Inflammatory macrophage treated with lipopolysaccharide for 1 hour (primary cell): ENCODE data around the gene SH3TC1.

Experiments used
- DNase-seq, 2 donors: peaks; one replicate each; pipeline ENCODE4 v3.0.0-alpha.2; 2020 to 2022

SH3TC1 gene

DNA sequence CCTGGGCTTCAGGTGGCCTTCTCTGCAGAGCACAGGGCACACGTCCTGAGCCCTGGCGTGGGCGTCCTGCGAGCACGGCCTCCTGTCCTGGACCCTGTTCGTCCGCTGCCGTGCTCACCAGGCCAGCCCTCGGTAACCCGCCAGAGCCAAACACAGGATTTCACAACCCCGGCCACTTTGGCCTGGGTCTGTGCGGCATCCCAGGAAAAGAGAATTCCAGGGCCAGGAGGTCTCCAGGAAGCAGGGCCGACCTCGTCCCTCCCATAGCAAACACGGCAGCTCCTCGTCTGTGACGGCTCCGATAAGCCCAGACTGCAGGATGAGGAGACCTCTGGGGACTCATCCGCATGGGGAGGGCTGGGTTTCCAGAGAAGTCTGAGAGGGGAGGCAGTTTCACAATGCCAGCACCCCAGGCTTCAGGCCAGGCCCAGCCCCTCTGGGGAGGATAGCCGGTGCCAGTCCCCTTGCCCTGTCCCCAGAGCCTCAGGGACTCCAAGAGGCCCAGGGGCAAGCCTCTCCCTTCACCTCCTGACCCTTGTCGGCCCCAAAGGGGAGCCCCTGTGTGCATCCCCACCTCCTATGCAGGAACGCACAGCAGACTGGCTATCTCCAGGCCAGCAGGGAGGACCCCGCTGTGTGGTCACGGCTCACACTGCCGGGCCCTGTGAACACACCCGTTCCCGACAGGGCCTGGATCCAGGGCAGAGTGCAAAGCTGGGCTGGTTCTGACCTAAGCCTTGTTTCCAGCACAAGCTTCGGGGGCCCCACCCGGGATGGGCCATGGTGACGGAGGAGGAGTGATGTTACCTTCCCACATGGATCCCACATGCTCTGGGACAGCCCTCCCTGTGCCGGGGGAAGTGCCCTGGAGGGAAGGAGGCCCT is 48.2 kb downstream of the SH3TC1 start:
- DNase-seq, result no peak

DNA sequence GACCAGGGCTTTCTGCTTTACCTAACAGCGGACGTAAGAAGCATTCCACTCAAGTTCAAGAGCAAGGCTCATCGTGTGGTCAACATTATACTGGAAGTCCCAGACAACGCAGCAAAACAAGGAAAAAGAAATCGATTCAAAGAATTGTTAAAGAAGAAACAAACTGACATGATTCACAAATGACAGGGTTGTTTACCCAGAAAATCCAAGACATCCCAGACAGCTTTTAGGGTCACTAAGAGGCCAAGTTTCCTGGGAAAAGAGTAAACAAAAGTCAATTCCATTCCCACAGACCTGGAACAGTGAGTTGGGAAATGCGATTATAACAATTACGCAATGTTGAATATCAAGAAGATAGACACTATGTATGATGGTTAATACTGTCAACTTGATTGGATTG is 49.0 kb downstream of the SH3TC1 start:
- no peak for DNase-seq

DNA sequence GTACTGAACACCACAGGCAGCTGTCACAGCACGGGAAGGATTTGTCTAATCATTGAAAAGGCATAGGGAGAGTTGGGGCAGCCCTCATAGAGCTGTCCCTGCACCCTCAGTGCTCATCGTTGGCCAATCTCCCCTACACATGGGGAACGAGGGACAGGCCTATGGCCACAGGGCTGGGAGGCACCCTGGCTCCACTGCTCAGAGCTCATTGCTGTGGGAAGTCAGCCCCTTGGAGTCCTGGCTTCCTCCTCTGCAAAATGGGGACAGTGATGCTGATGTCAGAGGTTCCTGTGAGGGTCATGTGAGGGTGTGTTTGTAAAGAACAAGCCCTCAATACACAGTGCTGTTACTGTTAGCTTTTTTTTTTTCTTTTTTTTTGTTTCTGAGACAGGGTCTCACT is 51.1 kb downstream of the SH3TC1 start:
- DNase-seq, result peak; percentile 53 to 79

DNA sequence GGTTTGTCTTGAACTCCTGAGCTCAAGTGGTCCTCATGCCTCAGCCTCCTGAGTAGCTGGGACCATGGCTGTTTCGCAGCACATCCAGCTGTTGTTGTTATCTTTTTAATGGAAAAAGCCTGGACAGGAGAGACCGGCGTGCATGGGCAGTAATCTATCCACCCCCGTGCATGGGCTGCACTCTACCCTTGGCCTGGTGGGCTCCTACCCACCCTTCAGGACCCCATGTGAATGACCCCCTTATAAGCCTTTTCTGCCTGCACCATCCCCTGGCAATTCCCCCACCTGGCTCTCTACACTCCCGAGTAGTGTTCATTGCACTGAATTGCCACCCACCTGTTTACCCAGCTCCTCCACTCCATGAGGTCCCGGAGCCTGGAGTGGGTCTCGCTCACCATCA is 51.5 kb downstream of the SH3TC1 start:
- DNase-seq, result no peak

DNA sequence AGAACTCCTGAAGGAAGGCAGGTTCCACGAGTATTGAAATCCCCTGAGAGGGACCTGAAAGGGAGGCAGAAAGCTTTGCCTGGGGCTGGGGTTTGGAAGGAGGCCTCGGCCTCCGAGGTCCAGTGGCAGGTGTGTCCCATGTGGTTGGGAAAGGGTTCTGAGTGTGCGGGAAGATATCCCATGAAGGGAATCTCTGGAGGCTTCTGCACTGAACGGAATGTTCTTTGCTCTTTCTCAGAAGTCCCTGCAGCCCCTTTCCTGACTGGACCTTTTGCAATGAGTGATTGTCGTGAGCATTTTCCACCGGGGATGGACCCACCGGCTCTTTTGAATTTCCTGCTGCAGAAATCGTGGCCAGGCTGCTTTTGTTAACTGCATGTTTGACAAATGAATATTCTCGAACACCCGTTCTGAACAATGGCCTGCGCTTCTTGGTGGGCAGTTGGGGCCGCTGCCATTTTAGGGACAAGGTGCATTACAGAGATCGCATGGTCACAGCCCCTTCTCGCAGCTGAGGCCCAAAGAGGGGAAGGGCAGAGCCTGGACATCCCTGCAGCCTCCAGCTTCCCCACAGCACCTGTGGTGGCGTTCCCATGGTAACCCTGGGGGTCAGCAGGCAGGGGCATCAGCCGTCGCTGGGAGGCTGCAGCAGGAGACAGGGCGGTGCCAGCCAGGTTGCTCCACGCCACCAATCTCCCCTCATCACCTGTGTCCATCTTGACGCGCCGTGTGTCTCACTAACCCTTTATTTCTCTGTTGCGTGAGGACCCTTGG is 52.2 kb downstream of the SH3TC1 start:
- DNase-seq, result no peak

DNA sequence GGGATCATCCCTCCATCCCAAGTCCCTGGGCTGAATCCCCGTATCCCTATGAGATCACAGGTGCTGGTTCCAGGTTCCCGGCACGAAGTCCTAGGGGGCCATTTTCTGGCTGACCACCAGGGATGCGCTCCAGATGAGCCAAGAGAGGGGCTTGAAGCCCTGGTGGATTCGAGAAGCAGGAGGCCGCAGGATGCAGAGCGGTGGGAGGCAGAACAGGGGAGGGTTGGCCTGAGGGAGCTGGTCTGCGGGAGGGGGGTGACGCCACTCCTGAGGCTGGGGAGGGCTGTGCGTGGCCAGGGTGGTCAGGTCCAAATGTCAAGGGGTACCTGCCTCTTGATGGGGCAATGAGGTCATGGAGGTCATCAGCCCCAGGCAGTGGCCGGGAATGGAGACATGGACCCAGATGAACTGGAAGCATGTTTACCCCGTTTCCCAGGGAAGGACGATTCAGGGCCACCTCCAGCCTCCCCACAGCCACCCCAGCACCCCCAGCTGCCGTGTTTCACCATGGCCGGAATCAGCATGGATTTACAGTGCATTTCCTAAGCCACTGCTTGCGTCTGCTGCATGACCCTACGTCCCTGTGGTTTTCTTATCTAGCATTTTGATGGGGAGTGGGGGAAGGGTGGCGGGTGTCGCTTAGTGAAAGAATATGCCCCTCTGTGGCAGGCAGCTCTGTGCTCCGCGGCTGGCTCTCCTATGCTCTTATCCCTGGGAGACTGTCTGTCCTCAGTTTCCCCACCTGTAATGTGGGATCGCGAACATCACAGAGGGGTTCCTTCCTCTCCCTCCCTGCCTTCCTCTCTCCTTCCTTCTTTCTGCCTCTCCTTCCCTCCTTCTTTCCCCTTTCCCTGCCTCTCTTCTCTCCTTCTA is 53.4 kb downstream of the SH3TC1 start:
- DNase-seq, result no peak

DNA sequence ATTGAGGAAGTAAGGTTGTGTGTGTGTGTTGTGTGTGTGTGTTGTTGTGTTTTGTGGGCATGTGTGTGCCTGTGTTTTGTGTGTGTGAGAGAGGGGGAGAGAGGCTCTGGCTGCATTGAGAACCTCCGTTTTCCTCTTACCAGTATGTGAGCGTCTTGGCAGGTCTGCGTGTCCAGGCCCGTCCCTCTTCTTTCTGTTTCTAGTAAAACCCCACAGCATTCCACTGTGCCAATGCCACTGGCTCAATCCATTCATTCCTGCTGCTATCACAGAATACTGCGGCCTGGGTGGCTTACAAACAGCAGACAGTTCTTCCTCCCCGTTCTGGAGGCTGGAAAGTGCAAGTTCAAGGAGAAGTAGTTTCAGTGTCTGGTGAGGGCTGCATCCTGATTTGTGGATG is 55.0 kb downstream of the SH3TC1 start:
- no peak for DNase-seq

DNA sequence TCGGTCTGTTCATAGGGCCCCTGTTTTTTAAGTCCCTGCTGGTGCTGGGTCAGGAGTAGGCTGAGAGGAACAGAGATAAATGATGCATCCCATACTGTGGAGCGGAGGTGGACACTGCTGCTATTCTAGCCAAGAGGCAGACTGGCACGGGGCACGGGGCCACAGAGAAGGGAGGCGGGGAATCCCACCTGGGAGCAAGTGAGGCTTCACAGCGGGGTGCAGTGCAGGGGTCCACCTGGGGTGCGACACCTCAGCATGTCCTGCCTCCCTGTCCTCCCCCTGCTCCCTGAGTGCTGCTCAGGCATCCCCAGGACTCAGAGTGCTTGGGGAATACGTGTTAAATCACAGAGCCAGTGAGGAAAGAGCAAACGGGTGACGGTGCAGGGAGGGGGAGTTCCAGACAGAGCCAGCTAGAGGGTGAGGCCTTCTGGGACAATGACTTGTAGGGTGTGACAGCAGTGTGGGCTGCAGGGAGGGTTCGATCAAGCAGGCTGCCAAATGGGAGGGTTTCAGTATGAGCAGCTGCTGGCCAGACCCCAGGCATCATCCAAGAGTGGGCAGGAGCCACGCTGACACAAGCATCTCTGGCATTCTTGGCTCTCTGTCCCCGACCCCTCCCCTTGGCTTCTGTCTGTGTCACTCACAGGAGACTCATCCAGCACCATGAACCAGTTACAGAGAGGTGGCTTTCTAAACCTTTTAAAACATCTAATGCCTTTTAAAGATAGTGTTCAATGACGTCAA is 56.8 kb downstream of the SH3TC1 start:
- DNase-seq, result no peak

DNA sequence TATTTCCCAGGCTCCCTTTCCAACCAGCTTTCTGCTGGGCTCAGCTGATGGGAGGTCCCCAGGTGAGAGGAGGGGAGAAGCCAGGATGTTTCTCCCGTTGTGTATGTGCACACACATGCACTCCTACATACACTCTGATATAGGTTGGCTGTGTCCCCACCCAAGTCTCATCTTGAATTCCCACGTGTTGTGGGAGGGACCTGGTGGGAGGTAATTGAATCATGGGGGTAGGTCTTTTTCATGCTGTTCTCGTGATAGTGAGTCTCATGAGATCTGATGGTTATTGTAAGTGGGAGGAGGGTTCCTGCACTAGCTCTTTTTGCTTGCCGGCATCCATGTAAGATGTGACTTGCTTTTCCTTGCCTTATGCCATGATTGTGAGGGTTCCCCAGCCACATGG is 58.8 kb downstream of the SH3TC1 start:
- no peak for DNase-seq

DNA sequence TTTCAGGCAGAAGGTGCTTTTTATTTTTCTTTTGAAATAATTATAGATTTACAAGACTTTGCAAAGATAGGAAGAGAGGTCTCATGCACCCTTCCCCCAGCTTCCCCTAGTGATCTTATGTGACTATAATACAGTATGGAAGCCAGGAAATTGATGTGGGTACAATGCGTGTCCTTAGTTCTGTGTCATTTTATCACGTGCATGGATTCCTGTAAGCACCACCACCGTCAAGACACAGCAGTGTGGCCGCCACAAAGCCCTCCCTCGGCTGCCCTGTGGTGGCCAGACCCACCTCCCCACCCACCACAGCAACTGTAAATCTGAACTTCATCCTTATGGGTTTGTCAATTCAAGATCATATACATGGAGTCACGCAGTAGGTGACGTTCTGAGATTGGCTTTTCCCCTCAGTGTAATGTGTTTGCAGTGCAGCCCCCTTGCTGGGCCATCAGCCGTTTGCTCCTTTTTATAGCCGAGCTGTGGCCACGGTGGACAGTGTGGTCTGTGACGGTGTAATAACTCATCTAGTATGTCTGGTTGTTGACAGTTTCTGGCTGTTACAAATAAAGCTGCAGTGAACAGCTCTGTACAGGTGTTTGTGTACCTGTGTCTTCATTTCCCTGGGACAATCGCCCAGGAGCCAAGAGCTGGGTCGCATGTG is 59.6 kb downstream of the SH3TC1 start:
- DNase-seq, result no peak

DNA sequence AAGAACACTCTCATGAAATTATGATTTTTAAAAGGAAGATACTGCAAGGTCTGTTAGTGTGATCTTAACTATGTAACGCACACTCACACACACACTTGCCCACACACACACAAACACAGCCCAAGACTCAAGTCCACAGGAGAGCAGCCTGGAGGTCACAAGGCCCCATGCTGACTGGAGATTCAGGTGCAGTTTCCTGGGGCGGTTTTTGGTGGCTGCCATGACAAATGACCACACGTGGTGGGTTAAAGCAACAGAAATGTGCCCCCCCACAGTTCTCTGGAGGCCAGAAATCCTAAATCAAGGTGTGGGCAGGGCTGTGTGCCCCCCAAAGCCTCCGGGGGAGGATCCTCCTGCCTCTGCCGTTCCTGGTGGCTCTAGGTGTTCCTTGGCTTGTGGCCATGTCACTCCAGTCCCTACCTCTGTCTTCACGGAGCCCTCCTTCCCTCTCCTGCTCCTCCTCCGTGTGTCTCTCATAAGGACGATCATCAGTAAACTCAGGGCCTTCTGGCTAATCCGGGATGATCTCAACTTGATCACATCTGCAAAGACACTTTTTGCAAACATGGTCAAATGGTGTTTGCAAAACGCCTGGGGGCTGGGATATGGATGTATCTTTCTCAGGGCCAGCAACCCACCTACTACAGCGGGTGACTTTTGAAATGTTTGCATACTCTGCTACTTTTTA is 60.8 kb downstream of the SH3TC1 start:
- DNase-seq, result no peak

DNA sequence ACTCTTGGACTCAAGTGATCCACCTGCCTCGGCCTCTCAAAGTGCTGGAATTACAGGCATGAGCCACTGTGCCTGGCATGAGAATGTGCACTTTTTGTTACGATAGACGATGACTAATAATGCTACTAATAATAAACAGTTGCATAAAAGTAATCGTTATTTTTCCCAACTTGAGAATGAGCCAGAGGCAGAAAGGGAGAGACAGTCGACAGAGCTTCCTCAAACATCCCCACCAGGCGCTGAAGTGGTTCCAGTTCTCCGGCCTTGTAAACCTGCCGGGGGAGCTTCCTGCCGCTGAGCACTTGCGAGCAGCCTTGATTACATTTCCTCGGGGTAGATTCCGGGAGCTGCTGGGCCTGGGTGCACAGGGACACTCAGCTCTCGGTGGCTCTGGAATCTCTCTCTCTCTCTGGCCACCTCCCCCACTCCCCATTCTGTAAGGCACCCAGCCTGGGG is 61.6 kb downstream of the SH3TC1 start:
- peak; percentile 43 to 47 for DNase-seq

DNA sequence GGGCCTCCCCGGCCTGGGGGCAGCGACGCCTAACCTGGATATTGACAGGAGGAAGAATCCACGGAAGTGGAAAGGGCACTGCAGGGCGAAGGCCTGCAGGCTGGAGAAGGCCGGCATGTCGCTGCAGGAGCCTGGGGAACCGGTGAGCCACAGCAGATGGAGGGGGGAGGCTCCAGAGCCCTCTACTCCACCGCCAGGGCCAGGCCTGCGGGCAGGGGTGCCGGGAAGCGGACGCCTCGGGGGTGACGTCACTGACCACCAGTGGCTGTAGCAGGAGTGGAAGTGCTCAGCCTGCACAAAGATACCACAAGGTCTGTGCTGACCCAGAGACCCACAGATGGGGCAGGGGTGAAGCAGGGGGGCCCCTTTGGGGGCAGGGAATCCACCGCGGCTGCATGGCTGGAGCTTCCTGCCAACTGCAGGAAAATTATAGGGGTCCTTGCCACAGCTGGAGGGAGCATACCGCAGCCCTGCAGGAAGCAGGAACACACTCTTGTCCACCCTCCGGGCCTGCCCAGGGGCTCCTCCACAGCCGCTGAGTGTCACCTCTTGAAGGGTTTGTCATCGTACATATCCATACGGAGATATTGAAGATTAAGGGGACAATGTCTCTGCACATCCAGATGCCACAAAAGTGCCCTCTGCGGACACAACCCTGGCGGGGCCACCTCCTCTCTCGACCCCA is 62.9 kb downstream of the SH3TC1 start:
- peak in 1 of 2 donors; percentile 26 for DNase-seq

DNA sequence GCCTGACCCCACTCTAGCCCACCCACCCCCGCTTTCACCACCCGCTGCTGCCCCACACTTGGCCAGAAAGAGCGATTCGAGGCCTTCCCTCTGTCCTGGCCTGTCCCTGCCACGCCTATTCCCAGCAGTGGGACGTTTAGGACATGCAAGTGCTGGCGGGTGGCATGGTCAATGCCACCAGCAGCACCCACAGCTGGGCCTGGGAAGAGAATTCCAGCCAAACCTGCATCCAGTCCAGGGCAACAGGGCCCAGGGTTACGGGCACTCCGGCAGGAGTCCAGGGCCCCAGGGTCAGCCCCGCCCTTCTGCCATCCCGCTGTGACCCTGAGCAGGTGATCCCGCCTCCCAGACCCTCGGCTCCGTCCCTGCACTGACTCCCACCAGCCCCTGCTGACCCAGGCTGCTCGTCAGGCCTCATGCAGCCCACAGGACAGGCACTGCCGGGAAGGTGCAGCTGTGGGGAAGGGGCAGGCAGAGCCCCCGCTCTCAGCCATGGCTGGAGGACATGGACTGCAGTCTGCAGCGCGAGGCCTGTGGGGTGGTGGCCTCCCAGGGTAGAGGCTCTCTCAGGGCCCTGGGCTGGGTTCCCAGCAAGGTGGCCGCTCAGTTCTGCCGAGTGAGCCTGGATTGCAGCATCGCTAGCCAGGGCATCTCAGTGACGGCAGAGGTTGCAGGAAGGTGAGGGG is 63.7 kb downstream of the SH3TC1 start:
- no peak for DNase-seq

DNA sequence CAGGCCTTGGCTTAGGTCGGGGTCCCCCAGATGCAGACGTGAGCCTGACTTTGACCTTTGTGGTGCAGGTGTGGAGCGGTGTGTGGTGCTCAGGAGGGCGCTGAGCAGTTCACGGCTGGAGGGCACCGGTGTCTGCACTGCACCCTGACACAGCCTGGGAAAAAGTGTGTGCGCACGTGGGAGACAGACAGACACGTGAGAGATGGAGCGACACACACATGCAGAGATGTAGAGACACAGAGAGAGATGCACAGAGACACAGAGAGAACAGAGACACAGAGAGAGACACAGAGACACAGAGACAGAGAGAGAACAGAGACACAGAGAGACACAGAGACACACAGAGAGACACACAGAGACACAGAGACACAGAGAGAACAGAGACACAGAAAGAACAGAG is 64.3 kb downstream of the SH3TC1 start:
- DNase-seq, result no peak

DNA sequence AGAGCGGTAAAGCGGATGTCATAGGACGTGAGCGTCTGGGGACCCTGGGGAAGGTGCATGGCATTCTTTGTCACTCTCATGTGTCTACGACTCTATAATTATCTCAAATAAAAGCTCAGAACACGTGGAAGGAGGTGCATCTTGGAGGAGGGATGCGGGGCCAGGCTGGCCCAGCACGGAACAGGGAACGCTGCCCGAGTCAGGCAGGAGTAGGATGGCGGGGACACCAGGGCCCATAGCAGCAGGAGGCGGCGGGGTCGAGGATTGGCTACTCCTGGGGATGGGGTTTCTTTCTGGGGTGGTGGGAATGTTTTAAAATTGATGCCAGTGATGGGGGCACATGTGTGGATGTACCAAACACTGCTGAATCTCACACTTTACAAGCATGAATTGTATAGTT is 65.0 kb downstream of the SH3TC1 start:
- DNase-seq, result no peak

DNA sequence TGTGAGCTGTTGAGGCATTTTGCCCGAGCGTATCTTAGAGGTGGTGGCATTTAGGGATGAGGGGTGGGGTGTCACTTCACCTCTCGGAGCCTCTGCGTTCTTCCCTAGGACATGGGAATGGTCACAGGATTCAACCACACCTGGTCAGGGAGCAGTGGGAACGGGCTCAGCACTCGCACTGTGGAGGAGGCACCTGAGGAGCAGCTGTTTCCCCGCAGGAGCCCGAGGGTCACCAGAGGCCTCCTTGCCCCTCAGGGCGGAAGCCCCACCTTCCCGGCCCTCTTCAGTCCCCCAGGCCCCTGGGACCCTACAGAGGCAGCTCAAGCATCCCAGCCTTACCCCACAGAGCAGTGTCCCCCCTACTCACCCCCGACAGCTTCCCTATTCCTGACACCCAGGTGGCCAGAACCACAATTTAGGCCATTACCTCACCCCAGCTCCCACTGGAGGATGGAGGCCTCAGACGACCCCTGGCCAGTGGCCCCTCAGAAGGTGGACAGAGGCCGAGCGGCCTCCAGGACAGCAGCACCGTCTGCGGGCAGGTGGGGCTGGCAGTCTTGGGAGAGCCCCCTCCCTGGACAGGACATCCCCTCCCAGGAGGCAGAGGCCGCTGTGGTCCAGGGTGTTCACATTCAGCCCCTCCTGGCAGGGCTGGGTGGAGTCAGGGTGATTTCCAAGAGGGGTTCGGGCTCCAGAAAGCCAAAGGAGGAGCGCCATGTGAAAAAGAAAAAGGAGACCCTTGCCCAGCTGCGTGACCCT is 66.3 kb downstream of the SH3TC1 start:
- no peak for DNase-seq

DNA sequence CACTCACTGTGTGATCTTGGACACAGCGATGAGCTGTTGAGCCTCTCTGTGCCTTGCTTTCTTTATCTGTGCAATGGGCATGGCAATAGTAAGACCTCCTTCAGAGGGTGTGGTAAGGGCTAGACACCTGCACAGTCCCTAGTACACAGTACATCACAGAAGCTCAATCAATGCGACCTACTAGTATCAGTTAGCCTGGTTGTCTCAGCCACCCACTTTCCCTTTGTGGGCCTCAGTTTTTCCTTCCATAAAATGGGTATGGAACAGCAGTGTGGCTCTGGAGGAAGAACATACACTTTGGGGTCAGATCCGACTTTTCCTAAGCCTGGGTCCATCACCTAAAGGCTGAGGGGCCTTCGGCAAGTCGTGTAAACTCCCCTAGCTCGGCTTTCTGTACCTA is 67.0 kb downstream of the SH3TC1 start:
- DNase-seq, result no peak

DNA sequence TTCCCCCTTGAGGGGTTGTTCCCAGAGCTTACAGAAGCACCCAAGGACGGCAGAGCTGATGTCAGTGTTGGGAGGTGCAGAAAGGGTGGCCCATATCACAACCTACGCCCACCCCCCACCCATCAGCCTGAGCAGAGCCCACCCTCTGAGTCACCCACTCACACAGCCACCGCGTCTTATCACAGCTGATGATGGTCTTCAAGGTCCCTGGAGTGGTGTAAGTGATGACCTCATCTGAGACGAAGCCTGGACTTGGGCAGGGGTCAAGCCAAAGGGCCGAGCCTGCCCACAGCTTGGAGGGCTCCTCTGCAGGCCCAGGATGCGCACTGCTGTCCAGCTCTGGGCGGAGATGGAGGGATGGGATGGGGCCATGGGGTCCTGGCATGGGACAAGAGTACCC is 67.4 kb downstream of the SH3TC1 start:
- no peak for DNase-seq
